A549 (cell line): ENCODE results near the gene COX5A. TPM values are rescaled to one million over a fixed set of nuclear protein-coding genes. Genes with fewer than 3 reads are reported as not detected.

Experiments used
- ATAC-seq, 2 experiments: fragments of 200-7000 bp in 1 of 2; fragments of >200 bp in 1 of 2; cut with Nextera tagmentation in 1 of 2; cut with Tn5 transposase in 1 of 2; 3 replicates each; pipeline versions ENCODE4 v1.8.0 to v1.9.1; 2018 to 2020; ENCODE audit warnings: mild to moderate bottlenecking in 1 of 2, moderate library complexity in 1 of 2
- CTCF ChIA-PET: fragments of 300-600 bp; sonication (Branson Sonifier 250); formaldehyde crosslinking; extraction: SDS; loops from one replicate; lab custom pipeline; 2021; ENCODE audit warnings: antibody characterized with exemption, inconsistent platforms; lab: Yijun Ruan, JAX
- POLR2A ChIA-PET: fragments of 350-600 bp; formaldehyde crosslinking; extraction: SDS; loops from one replicate; lab custom pipeline; 2021; ENCODE audit warnings: antibody characterized with exemption, inconsistent platforms; lab: Yijun Ruan, JAX
- DNase-seq, 2 experiments: peaks; one replicate each; pipeline versions ENCODE4 v3.0.0 to v3.0.0-alpha.2; 2011 to 2016; ENCODE audit warnings: low read depth in 1 of 2, low spot score in 1 of 2
- FAIRE-seq: peaks from 2 replicates; lab custom pipeline; 2011; peaks lifted over from hg19 to GRCh38; lab: Jason Lieb, UNC
- H3K27ac ChIP-seq, 2 experiments: fragments of >200 bp; sonication (Bioruptor Twin); formaldehyde crosslinking; 3 replicates each; pipeline ENCODE4 v1.5.1; 2016 to 2017
- H3K4me1 ChIP-seq: fragments of >200 bp; sonication (Bioruptor Twin); formaldehyde crosslinking; 3 replicates; pipeline ENCODE4 v1.6.1; 2016
- H3K4me2 ChIP-seq: fragments of >200 bp; sonication (Bioruptor Twin); formaldehyde crosslinking; 3 replicates; pipeline ENCODE4 v1.6.1; 2016
- H3K4me3 ChIP-seq: fragments of >200 bp; sonication (Bioruptor Twin); formaldehyde crosslinking; 3 replicates; pipeline ENCODE4 v1.5.1; 2016
- H3K9me3 ChIP-seq: fragments of >200 bp; sonication (Bioruptor Twin); formaldehyde crosslinking; 3 replicates; pipeline ENCODE4 v1.6.1; 2016
- CBX8 ChIP-seq: fragments of 200-600 bp; sonication (generic); IDR thresholded peaks from 2 replicates; pipeline ENCODE4 v1.6.1; 2016
- CHD4 ChIP-seq: fragments of 200-600 bp; sonication (generic); IDR thresholded peaks from 2 replicates; pipeline ENCODE4 v1.6.1; 2016; ENCODE audit warnings: antibody characterized with exemption, mild to moderate bottlenecking, borderline replicate concordance
- GATA3 ChIP-seq: IDR thresholded peaks from 2 replicates; pipeline ENCODE4 v1.6.1; 2012; ENCODE audit warnings: borderline replicate concordance
- JUN ChIP-seq, 2 experiments: fragments of >200 bp; sonication (Bioruptor Twin); formaldehyde crosslinking; IDR thresholded peaks; 2 replicates in 1 of 2; 3 replicates in 1 of 2; pipeline ENCODE4 v1.6.1; 2016 to 2017
- KDM5A ChIP-seq: fragments of 200-600 bp; sonication (generic); IDR thresholded peaks from 2 replicates; pipeline ENCODE4 v1.6.1; 2016; ENCODE audit warnings: antibody characterized with exemption, mild to moderate bottlenecking
- MAZ ChIP-seq: fragments of 150-350 bp; IDR thresholded peaks from 2 replicates; pipeline ENCODE4 v1.6.1; 2014; ENCODE audit warnings: antibody characterized with exemption, low read depth, low read length, borderline replicate concordance
- MYC ChIP-seq: IDR thresholded peaks from 2 replicates; pipeline ENCODE4 v1.6.1; 2012; ENCODE audit warnings: mild to moderate bottlenecking, inconsistent platforms, low read length, improper control_type of control experiment, borderline replicate concordance
- NPAS2 ChIP-seq: fragments of 250-450 bp; sonication (Bioruptor Pico); IDR thresholded peaks from 2 replicates; pipeline ENCODE4 v1.8.0; 2022; ENCODE audit warnings: mild to moderate bottlenecking, moderate library complexity, borderline replicate concordance
- PHF8 ChIP-seq: fragments of 200-600 bp; sonication (generic); IDR thresholded peaks from 2 replicates; pipeline ENCODE4 v1.6.1; 2016; ENCODE audit warnings: low read depth, mild to moderate bottlenecking, antibody characterized with exemption, moderate library complexity, borderline replicate concordance
- RCOR1 ChIP-seq: fragments of 150-350 bp; IDR thresholded peaks from 2 replicates; pipeline ENCODE4 v1.6.1; 2014; ENCODE audit warnings: antibody characterized with exemption, low read length, low read depth
- RFX5 ChIP-seq: fragments of 450-650 bp; IDR thresholded peaks from 2 replicates; pipeline ENCODE4 v1.7.1; 2014; ENCODE audit warnings: antibody characterized with exemption, mild to moderate bottlenecking, moderate library complexity
- TP53 ChIP-seq: fragments of 250-450 bp; sonication (Bioruptor Pico); IDR thresholded peaks from 2 replicates; pipeline ENCODE4 v1.5.0; 2021; ENCODE audit warnings: mild to moderate bottlenecking, moderate library complexity
- ZNF302 ChIP-seq: fragments of 250-450 bp; sonication (Bioruptor Pico); IDR thresholded peaks from 2 replicates; pipeline ENCODE4 v1.9.0; 2021; ENCODE audit warnings: inconsistent platforms, mild to moderate bottlenecking, moderate library complexity
- WGBS: methylation state at CpG from one replicate; pipeline ENCODE4 v1.1.6; 2017; ENCODE audit errors: missing lambda C conversion rate; 5-methylcytosine and 5-hydroxymethylcytosine counted together
- polyA plus RNA-seq, 4 experiments: library from polyadenylated mRNA; depleted of rRNA in 3 of 4; stranded (reverse); fragments of >200 nt; fragmentation: RNase III in 1 of 4; extraction: RNeasy Plus Mini Kit Qiagen cat#74134 plus additional on column Dnase treatment in 1 of 4; gene quantifications; 2 replicates in 3 of 4; 3 replicates in 1 of 4; pipeline ENCODE4 v1.2.3, GENCODE V29; 2011 to 2017
- TF ChIP-seq, protein P1 (sequence below): fragments of 250-450 bp; sonication (Bioruptor Pico); IDR thresholded peaks from 2 replicates; pipeline ENCODE4 v1.5.0; 2020; ENCODE audit warnings: low read depth, mild to moderate bottlenecking, moderate library complexity
- TF ChIP-seq, protein P2 (sequence below): fragments of 250-450 bp; sonication (Bioruptor Pico); IDR thresholded peaks from 2 replicates; pipeline ENCODE4 v1.5.0; 2021; ENCODE audit warnings: mild to moderate bottlenecking, moderate library complexity, borderline replicate concordance
- TF ChIP-seq, protein P3 (sequence below): fragments of 150-350 bp; IDR thresholded peaks from 2 replicates; pipeline ENCODE4 v1.6.1; 2014; ENCODE audit warnings: low read depth, mild to moderate bottlenecking, low read length
- TF ChIP-seq, protein P4 (sequence below): fragments of 450-650 bp; IDR thresholded peaks from 2 replicates; pipeline ENCODE4 v1.6.1; 2014; ENCODE audit warnings: antibody characterized with exemption
- TF ChIP-seq, protein P5 (sequence below): fragments of >200 bp; sonication (Bioruptor Twin); formaldehyde crosslinking; IDR thresholded peaks from 2 replicates; pipeline ENCODE4 v1.6.1; 2016

Gene COX5A
- polyA plus RNA-seq, 2 of the 4 experiments (the other 2 are of a cell fraction): 328 to 478 TPM

DNA sequence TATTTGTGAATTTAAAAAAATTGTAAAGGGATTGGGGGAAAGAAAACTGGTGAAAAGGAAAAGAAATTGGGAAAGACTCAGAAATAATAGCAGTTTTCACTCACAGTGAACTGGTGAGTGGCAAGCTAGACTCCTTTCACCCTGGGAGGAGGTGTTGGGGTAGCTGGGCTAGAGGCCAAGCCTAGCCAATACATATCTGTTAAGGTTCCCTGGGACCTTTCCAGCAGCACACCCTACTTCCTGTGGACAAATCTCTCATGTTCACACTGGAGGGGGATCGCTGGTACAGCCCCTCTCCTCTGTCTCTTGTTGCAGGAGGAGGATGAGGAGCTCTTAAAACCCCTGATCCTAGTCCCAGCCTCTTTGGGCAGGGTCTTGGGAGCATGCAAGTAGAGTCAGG lies 22.4 kb upstream of the COX5A start:
- peaks cover 37% of the 10 kb centered on the region for H3K4me1 ChIP-seq
- no peak for DNase-seq
- POLR2A ChIA-PET: no interaction called here
- TF ChIP-seq, protein P1, sequence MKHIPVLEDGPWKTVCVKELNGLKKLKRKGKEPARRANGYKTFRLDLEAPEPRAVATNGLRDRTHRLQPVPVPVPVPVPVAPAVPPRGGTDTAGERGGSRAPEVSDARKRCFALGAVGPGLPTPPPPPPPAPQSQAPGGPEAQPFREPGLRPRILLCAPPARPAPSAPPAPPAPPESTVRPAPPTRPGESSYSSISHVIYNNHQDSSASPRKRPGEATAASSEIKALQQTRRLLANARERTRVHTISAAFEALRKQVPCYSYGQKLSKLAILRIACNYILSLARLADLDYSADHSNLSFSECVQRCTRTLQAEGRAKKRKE (CRISPR knock-in tag): no peak
- TF ChIP-seq, protein P2, sequence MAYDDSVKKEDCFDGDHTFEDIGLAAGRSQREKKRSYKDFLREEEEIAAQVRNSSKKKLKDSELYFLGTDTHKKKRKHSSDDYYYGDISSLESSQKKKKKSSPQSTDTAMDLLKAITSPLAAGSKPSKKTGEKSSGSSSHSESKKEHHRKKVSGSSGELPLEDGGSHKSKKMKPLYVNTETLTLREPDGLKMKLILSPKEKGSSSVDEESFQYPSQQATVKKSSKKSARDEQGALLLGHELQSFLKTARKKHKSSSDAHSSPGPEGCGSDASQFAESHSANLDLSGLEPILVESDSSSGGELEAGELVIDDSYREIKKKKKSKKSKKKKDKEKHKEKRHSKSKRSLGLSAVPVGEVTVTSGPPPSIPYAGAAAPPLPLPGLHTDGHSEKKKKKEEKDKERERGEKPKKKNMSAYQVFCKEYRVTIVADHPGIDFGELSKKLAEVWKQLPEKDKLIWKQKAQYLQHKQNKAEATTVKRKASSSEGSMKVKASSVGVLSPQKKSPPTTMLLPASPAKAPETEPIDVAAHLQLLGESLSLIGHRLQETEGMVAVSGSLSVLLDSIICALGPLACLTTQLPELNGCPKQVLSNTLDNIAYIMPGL: no peak
- TF ChIP-seq NPAS2 (no peak), MYC (no peak), ZNF302 (CRISPR knock-in tag) (no peak), CBX8 (no peak), RFX5 (no peak), RCOR1 (no peak), KDM5A (no peak), GATA3 (no peak), TP53 (CRISPR knock-in tag) (no peak), JUN (IDR thresholded peaks at IDR 0.05) (no peak)
- TF ChIP-seq, protein P3, sequence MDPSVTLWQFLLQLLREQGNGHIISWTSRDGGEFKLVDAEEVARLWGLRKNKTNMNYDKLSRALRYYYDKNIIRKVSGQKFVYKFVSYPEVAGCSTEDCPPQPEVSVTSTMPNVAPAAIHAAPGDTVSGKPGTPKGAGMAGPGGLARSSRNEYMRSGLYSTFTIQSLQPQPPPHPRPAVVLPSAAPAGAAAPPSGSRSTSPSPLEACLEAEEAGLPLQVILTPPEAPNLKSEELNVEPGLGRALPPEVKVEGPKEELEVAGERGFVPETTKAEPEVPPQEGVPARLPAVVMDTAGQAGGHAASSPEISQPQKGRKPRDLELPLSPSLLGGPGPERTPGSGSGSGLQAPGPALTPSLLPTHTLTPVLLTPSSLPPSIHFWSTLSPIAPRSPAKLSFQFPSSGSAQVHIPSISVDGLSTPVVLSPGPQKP: no peak
- no peak overlapping the region for H3K4me2 ChIP-seq
- ATAC-seq: no peak
- FAIRE-seq: no peak
- H3K27ac ChIP-seq: no peak overlapping the region
- no peak overlapping the region for H3K4me3 ChIP-seq
- CTCF ChIA-PET: interaction anchor here (0.8 to 7.9 kb wide), 7 partner anchors 8 to 348 kb away, joined by 3 to 54 read pairs (median 5); no protein-coding TSS in a partner anchor
- WGBS: 85% methylated on average over 1 of the region's 1 CpG
- no peaks in the 10 kb centered on the region for H3K9me3 ChIP-seq

DNA sequence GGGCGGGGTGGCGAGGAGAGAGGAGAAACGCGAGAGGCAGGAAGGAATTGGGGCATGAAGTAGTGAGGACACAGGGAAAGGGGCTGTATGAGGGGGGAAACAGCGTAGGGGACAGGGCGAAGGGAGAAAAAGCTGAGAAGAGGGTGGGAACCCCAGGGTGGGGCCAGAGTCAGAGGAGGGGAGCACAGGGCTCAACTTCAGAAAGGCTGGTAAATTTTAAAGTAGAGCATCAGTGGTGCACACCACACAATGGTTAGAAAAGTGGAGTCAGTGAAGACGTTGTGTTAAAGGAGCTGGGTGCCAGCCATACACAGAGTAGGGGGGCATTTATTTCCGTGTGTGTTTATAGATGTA lies 21.7 kb upstream of the COX5A start:
- Histone ChIP-seq H3K4me1 (peaks cover 38% of the 10 kb centered on the region), H3K4me2 (no peak overlapping the region), H3K4me3 (no peak overlapping the region), H3K9me3 (no peaks in the 10 kb centered on the region), H3K27ac (no peak overlapping the region)
- CTCF ChIA-PET: interaction anchor here (1.0 to 7.9 kb wide), 7 partner anchors 9 to 349 kb away, joined by 3 to 54 read pairs (median 5); no protein-coding TSS in a partner anchor
- TF ChIP-seq CHD4 (no peak), GATA3 (no peak), RFX5 (no peak), PHF8 (no peak), MAZ (no peak)
- TF ChIP-seq, protein P4, sequence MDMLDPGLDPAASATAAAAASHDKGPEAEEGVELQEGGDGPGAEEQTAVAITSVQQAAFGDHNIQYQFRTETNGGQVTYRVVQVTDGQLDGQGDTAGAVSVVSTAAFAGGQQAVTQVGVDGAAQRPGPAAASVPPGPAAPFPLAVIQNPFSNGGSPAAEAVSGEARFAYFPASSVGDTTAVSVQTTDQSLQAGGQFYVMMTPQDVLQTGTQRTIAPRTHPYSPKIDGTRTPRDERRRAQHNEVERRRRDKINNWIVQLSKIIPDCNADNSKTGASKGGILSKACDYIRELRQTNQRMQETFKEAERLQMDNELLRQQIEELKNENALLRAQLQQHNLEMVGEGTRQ: no peak
- TF ChIP-seq, protein P5, sequence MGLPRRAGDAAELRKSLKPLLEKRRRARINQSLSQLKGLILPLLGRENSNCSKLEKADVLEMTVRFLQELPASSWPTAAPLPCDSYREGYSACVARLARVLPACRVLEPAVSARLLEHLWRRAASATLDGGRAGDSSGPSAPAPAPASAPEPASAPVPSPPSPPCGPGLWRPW: no peak
- TF ChIP-seq, protein P2: no peak
- DNase-seq: no peak
- FAIRE-seq: no peak
- ATAC-seq: no peak
- 84% methylated on average over 8 of the region's 8 CpGs for WGBS
- POLR2A ChIA-PET: interaction anchor here (0.6 kb wide), 1 partner anchor 12 kb away, joined by 3 read pairs; no protein-coding TSS in a partner anchor
